OCI-LY1 (cell line): ENCODE measurements around the gene GNA12.

Source experiments
- H2AFZ ChIP-seq: fragments of 200-600 bp; sonication (generic), shearing (Covaris generic); 2 replicates; pipeline ENCODE4 v1.6.0; 2014; ENCODE audit warnings: antibody characterized with exemption, mild to moderate bottlenecking, low read length
- H3F3A ChIP-seq: fragments of 200-600 bp; sonication (generic), shearing (Covaris generic); 2 replicates; pipeline ENCODE4 v1.6.0; 2014; ENCODE audit warnings: mild to moderate bottlenecking, antibody characterized with exemption, low read length, moderate library complexity; ENCODE audit not compliant: insufficient read depth
- H3K27ac ChIP-seq: fragments of 200-600 bp; sonication (generic); 2 replicates; pipeline ENCODE4 v1.5.1; 2014; ENCODE audit warnings: low read length, mixed run types, mild to moderate bottlenecking, low read depth; ENCODE audit not compliant: poor library complexity, severe bottlenecking
- H3K27me3 ChIP-seq: fragments of 200-600 bp; sonication (generic); 2 replicates; pipeline ENCODE4 v1.6.0; 2014; ENCODE audit warnings: antibody characterized with exemption, mild to moderate bottlenecking, low read length, moderate library complexity; ENCODE audit not compliant: insufficient read depth
- H3K36me3 ChIP-seq: fragments of 200-600 bp; sonication (generic); 2 replicates; pipeline ENCODE4 v1.6.1; 2014; ENCODE audit warnings: mild to moderate bottlenecking, antibody characterized with exemption, low read length, moderate library complexity, mixed read lengths; ENCODE audit not compliant: insufficient read depth
- H3K4me1 ChIP-seq: fragments of 200-600 bp; sonication (generic); 2 replicates; pipeline ENCODE4 v1.5.1; 2014; ENCODE audit warnings: mild to moderate bottlenecking, low read length, moderate library complexity; ENCODE audit not compliant: insufficient read depth, severe bottlenecking
- H3K4me2 ChIP-seq: fragments of 200-600 bp; sonication (generic), shearing (Covaris generic); 2 replicates; pipeline ENCODE4 v1.6.1; 2014; ENCODE audit warnings: low read length
- H3K4me3 ChIP-seq: fragments of 200-600 bp; sonication (generic); 2 replicates; pipeline ENCODE4 v1.5.1; 2014; ENCODE audit warnings: low read length, low read depth, mild to moderate bottlenecking, mixed read lengths; ENCODE audit not compliant: poor library complexity, severe bottlenecking
- H3K79me2 ChIP-seq: fragments of 200-600 bp; shearing (Covaris generic); 2 replicates; pipeline ENCODE4 v1.6.1; 2016; ENCODE audit warnings: mixed run types, low read length, mixed read lengths; ENCODE audit not compliant: insufficient read depth
- H3K9ac ChIP-seq: fragments of 200-600 bp; sonication (generic), shearing (Covaris generic); 2 replicates; pipeline ENCODE4 v1.6.1; 2014; ENCODE audit warnings: mild to moderate bottlenecking, low read length, mixed read lengths
- H3K9me2 ChIP-seq: fragments of 200-600 bp; sonication (generic), shearing (Covaris generic); 2 replicates; pipeline ENCODE4 v1.6.1; 2014; ENCODE audit warnings: low read depth, mild to moderate bottlenecking, low read length, mixed read lengths
- H3K9me3 ChIP-seq: fragments of 200-600 bp; shearing (Covaris generic); 2 replicates; pipeline ENCODE4 v1.6.1; 2014; ENCODE audit warnings: low read length, mixed read lengths
- H4K20me1 ChIP-seq: fragments of 200-600 bp; sonication (generic), shearing (Covaris generic); 2 replicates; pipeline ENCODE4 v1.6.0; 2016; ENCODE audit warnings: mild to moderate bottlenecking, low read length; ENCODE audit not compliant: insufficient read depth
- EZH2 ChIP-seq: fragments of 200-600 bp; sonication (generic), shearing (Covaris generic); IDR thresholded peaks from 2 replicates; pipeline ENCODE4 v1.8.0; 2017; ENCODE audit warnings: borderline replicate concordance, mixed run types, mild to moderate bottlenecking, antibody characterized with exemption, low read length, moderate library complexity, mixed read lengths
- TF ChIP-seq, protein P1 (sequence below): fragments of 200-600 bp; sonication (generic), shearing (Covaris generic); IDR thresholded peaks from 2 replicates; pipeline ENCODE4 v1.5.1; 2017; ENCODE audit warnings: mild to moderate bottlenecking, antibody characterized with exemption, low read length, moderate library complexity, mixed read lengths

Gene GNA12

GRCh38 chr7:2760098-2760889 lies 83.8 kb downstream of the GNA12 start:
- Histone ChIP-seq H3K79me2 (no peaks in the 10 kb centered on the region), H3K4me2 (no peak overlapping the region), H3K9me2 (no peaks in the 10 kb centered on the region), H3K9me3 (0 out of 2 replicates have a peak, but pooled peaks cover 3% of the 10 kb centered on the region), H3K4me3 (no peak overlapping the region), H4K20me1 (no peaks in the 10 kb centered on the region), H3K9ac (no peak overlapping the region), H3K27ac (no peak overlapping the region), H3K27me3 (no peaks in the 10 kb centered on the region), H2AFZ (no peak overlapping the region), H3K4me1 (no peaks in the 10 kb centered on the region), H3F3A (no peaks in the 10 kb centered on the region), H3K36me3 (no peaks in the 10 kb centered on the region; the same call in 1 of the 2 replicates)
- TF ChIP-seq, protein P1, sequence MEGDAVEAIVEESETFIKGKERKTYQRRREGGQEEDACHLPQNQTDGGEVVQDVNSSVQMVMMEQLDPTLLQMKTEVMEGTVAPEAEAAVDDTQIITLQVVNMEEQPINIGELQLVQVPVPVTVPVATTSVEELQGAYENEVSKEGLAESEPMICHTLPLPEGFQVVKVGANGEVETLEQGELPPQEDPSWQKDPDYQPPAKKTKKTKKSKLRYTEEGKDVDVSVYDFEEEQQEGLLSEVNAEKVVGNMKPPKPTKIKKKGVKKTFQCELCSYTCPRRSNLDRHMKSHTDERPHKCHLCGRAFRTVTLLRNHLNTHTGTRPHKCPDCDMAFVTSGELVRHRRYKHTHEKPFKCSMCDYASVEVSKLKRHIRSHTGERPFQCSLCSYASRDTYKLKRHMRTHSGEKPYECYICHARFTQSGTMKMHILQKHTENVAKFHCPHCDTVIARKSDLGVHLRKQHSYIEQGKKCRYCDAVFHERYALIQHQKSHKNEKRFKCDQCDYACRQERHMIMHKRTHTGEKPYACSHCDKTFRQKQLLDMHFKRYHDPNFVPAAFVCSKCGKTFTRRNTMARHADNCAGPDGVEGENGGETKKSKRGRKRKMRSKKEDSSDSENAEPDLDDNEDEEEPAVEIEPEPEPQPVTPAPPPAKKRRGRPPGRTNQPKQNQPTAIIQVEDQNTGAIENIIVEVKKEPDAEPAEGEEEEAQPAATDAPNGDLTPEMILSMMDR = 0 out of 2 replicates have a peak, but pooled peaks have one; percentile 5
- TF ChIP-seq EZH2 = no peak

- H3K9ac ChIP-seq = no peak overlapping the region
- no peaks in the 10 kb centered on the region; the same call in 1 of the 2 replicates for H3K36me3 ChIP-seq
- H3K9me3 ChIP-seq = 0 out of 2 replicates have a peak, but pooled peaks cover 3% of the 10 kb centered on the region
- H3K79me2 ChIP-seq = no peaks in the 10 kb centered on the region
- H4K20me1 ChIP-seq = no peaks in the 10 kb centered on the region
- H3K27me3 ChIP-seq = no peaks in the 10 kb centered on the region
- no peaks in the 10 kb centered on the region for H3K9me2 ChIP-seq
- H3K4me2 ChIP-seq = no peak overlapping the region
- H3K4me3 ChIP-seq = no peak overlapping the region
- no peak for TF ChIP-seq EZH2
- TF ChIP-seq, protein P1 = no peak
- H3K27ac ChIP-seq = no peak overlapping the region
- H2AFZ ChIP-seq = no peak overlapping the region
- no peaks in the 10 kb centered on the region for H3K4me1 ChIP-seq
- no peaks in the 10 kb centered on the region for H3F3A ChIP-seq
Observed at GRCh38 chr7:2759736-2760097, 84.4 kb downstream of the GNA12 start.

- no peaks in the 10 kb centered on the region; the same call in 1 of the 2 replicates for H3K36me3 ChIP-seq
- H3K4me2 ChIP-seq = no peak overlapping the region
- H3K9ac ChIP-seq = no peak overlapping the region
- no peaks in the 10 kb centered on the region for H3K9me2 ChIP-seq
- 0 out of 2 replicates have a peak, but pooled peaks cover 3% of the 10 kb centered on the region for H3K9me3 ChIP-seq
- H3K79me2 ChIP-seq = no peaks in the 10 kb centered on the region
- no peak overlapping the region for H3K27ac ChIP-seq
- H3K27me3 ChIP-seq = no peaks in the 10 kb centered on the region; the same call in 1 of the 2 replicates
- no peaks in the 10 kb centered on the region for H4K20me1 ChIP-seq
- no peaks in the 10 kb centered on the region for H3F3A ChIP-seq
- H3K4me1 ChIP-seq = no peaks in the 10 kb centered on the region
- TF ChIP-seq, protein P1 = no peak
- no peak for TF ChIP-seq EZH2
- H3K4me3 ChIP-seq = no peak overlapping the region
- no peak overlapping the region for H2AFZ ChIP-seq
Observed at GRCh38 chr7:2758673-2759616, 85.2 kb downstream of the GNA12 start.
